ENCODE results near the gene RNF5. TPM values are rescaled to one million over a fixed set of nuclear protein-coding genes. Genes with fewer than 3 reads are reported as not detected.

The RNF5 gene
- polyA plus RNA-seq, 1 donor from 2014 or later = 369 TPM

DNA sequence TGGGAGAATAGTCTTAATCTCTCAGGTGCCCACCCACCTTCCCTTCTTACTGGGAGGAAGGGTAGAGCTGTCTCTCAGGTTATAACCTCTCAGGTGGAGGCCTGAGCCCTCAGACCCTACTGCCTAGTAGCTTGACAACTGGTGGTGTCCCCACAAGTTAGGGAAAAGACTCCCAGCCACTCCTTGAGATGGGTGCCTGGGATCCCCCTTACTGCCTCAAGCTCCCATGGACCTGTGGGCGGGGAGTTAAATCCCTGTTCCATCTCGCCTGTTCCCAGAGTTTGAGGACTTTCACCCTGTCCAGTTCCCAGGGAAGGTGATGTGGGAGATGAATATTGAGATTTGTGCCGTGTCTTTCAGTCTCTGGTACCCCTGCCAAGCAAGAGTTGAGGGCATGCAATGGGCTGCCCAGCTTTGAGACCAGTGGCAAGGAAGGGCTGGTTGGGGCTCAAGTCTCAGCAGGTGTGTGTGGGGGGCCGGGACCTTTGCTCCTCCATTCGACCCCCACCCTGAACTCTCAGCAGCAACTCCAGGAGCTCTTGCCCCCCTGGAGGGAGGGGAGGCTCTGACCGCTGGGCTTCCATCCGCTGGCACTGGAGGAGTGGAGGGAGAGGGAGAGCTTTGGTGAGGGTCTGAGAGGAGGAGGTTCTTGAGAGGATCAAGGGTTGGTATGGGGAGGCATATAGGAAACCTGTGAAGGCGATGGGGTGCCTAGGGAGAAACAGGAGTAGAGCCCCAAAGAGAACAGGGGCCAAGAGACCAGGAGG is 12.9 kb downstream of the RNF5 start:
- Histone ChIP-seq H3K27ac (ENCODE audit: low read length) (peak overlapping the region; percentile 91), H4K20me1 (ENCODE audit: insufficient read depth) (no peaks in the 10 kb centered on the region)

DNA sequence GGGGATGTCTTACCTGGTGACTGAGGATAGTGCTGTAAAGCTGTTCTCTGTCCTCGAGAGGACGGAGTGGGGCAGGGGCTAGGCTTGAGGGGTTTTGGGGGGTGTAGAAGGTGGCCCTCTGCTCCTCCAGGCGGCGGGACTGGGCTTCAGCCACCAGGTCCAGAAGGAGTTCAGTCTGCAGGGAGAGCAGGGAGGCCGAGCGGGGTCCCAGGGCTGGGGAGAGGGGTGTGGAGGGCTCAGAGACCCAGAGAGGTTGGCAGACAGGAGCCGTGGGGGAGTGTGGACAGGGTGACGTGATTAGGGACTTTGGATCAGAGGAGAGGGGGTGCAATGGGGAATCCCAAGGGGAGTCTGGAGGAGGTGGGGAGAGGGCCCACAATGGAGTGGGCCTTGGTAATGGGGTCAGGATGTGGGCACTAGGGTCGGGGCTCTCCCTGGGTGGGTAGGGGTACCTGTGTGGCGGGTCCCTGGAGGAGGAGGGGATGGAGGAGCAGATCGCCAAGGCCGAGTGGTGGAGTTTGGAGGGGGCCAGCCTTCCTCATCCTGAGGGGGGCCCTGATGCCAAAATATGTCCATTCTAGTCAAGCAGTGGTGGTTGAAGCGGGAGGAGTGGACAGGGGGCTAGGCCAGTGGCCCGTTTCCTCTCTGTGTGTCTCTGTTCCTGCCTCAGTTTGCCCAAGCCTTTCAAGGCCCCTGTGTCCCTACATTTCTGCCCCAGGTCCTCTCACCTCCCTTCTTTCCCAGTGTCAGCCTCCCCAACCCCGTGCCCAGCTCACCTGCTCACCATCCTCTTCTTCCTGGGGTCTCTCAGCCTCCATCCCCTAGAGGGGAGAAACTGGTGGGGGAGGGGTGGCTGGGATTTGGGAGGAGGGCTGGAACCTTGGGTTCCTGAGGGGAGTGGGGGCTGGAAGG is 13.7 kb downstream of the RNF5 start:
- Histone ChIP-seq H3K4me2 (ENCODE audit: low read length) (no peak overlapping the region), H3K27me3 (ENCODE audit: insufficient read depth, low read depth, low read length) (no peaks in the 10 kb centered on the region), H3K9ac (ENCODE audit: low read length) (no peak overlapping the region), H2AFZ (ENCODE audit: low read depth, low read length) (no peak overlapping the region), H4K20me1 (ENCODE audit: insufficient read depth) (no peaks in the 10 kb centered on the region), H3K9me3 (ENCODE audit: low read length) (no peaks in the 10 kb centered on the region), H3F3A (ENCODE audit: insufficient read depth, low read length, poor library complexity, severe bottlenecking) (peaks cover 5% of the 10 kb centered on the region), H3K27ac (ENCODE audit: low read length) (peak overlapping the region; percentile 91), H3K9me2 (ENCODE audit: insufficient read depth, low read length) (no peaks in the 10 kb centered on the region), H3K36me3 (ENCODE audit: insufficient read depth, low read length) (no peaks in the 10 kb centered on the region), H3K79me2 (replicated peaks; ENCODE audit: insufficient read depth, low read length) (peaks cover 17% of the 10 kb centered on the region), H3K4me3 (ENCODE audit: low read length) (no peak overlapping the region)
- TF ChIP-seq SMC3 (conservative IDR thresholded peaks at IDR 0.05; ENCODE audit: poor library complexity) (no peak), MXI1 (conservative IDR thresholded peaks at IDR 0.05; ENCODE audit: poor library complexity, severe bottlenecking) (no peak), RAD21 (conservative IDR thresholded peaks at IDR 0.05) (no peak), TAF1 (IDR thresholded peaks at IDR 0.05; ENCODE audit: low read depth) (no peak), POLR2AphosphoS5 (IDR thresholded peaks at IDR 0.05) (no peak), EZH2 (IDR thresholded peaks at IDR 0.05; ENCODE audit: borderline replicate concordance, insufficient read depth, low read length, poor library complexity, severe bottlenecking) (no peak), EP300 (conservative IDR thresholded peaks at IDR 0.05; ENCODE audit: poor library complexity, severe bottlenecking) (no peak)
- TF ChIP-seq, protein P1, sequence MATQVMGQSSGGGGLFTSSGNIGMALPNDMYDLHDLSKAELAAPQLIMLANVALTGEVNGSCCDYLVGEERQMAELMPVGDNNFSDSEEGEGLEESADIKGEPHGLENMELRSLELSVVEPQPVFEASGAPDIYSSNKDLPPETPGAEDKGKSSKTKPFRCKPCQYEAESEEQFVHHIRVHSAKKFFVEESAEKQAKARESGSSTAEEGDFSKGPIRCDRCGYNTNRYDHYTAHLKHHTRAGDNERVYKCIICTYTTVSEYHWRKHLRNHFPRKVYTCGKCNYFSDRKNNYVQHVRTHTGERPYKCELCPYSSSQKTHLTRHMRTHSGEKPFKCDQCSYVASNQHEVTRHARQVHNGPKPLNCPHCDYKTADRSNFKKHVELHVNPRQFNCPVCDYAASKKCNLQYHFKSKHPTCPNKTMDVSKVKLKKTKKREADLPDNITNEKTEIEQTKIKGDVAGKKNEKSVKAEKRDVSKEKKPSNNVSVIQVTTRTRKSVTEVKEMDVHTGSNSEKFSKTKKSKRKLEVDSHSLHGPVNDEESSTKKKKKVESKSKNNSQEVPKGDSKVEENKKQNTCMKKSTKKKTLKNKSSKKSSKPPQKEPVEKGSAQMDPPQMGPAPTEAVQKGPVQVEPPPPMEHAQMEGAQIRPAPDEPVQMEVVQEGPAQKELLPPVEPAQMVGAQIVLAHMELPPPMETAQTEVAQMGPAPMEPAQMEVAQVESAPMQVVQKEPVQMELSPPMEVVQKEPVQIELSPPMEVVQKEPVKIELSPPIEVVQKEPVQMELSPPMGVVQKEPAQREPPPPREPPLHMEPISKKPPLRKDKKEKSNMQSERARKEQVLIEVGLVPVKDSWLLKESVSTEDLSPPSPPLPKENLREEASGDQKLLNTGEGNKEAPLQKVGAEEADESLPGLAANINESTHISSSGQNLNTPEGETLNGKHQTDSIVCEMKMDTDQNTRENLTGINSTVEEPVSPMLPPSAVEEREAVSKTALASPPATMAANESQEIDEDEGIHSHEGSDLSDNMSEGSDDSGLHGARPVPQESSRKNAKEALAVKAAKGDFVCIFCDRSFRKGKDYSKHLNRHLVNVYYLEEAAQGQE (IDR thresholded peaks at IDR 0.05; ENCODE audit: borderline replicate concordance) = no peak
- TF ChIP-seq, protein P2, sequence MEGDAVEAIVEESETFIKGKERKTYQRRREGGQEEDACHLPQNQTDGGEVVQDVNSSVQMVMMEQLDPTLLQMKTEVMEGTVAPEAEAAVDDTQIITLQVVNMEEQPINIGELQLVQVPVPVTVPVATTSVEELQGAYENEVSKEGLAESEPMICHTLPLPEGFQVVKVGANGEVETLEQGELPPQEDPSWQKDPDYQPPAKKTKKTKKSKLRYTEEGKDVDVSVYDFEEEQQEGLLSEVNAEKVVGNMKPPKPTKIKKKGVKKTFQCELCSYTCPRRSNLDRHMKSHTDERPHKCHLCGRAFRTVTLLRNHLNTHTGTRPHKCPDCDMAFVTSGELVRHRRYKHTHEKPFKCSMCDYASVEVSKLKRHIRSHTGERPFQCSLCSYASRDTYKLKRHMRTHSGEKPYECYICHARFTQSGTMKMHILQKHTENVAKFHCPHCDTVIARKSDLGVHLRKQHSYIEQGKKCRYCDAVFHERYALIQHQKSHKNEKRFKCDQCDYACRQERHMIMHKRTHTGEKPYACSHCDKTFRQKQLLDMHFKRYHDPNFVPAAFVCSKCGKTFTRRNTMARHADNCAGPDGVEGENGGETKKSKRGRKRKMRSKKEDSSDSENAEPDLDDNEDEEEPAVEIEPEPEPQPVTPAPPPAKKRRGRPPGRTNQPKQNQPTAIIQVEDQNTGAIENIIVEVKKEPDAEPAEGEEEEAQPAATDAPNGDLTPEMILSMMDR (IDR thresholded peaks at IDR 0.05; ENCODE audit: poor library complexity, severe bottlenecking) = no peak

More for the DNA sequence above, 12.9 kb downstream of the RNF5 start:
- no peaks in the 10 kb centered on the region for H3K9me3 ChIP-seq (ENCODE audit: low read length)
- H3K27me3 ChIP-seq (ENCODE audit: insufficient read depth, low read depth, low read length) = no peaks in the 10 kb centered on the region
- H3K4me2 ChIP-seq (ENCODE audit: low read length) = peak overlapping the region; percentile 82
- no peaks in the 10 kb centered on the region for H3K9me2 ChIP-seq (ENCODE audit: insufficient read depth, low read length)
- no peak for TF ChIP-seq EZH2 (IDR thresholded peaks at IDR 0.05; ENCODE audit: borderline replicate concordance, insufficient read depth, low read length, poor library complexity, severe bottlenecking)
- TF ChIP-seq RAD21 (conservative IDR thresholded peaks at IDR 0.05) = no peak
- no peak for TF ChIP-seq SMC3 (conservative IDR thresholded peaks at IDR 0.05; ENCODE audit: poor library complexity)
- TF ChIP-seq EP300 (conservative IDR thresholded peaks at IDR 0.05; ENCODE audit: poor library complexity, severe bottlenecking) = no peak
- no peak for TF ChIP-seq POLR2AphosphoS5 (IDR thresholded peaks at IDR 0.05)
- TF ChIP-seq MXI1 (conservative IDR thresholded peaks at IDR 0.05; ENCODE audit: poor library complexity, severe bottlenecking) = no peak
- TF ChIP-seq, protein P2 (IDR thresholded peaks at IDR 0.05; ENCODE audit: poor library complexity, severe bottlenecking) = no peak
- no peak for TF ChIP-seq TAF1 (IDR thresholded peaks at IDR 0.05; ENCODE audit: low read depth)
- H3K9ac ChIP-seq (ENCODE audit: low read length) = peak overlapping the region; percentile 94
- peaks cover 5% of the 10 kb centered on the region for H3F3A ChIP-seq (ENCODE audit: insufficient read depth, low read length, poor library complexity, severe bottlenecking)
- H3K36me3 ChIP-seq (ENCODE audit: insufficient read depth, low read length) = no peaks in the 10 kb centered on the region
- peak overlapping the region; percentile 75 for H3K4me3 ChIP-seq (ENCODE audit: low read length)
- H3K79me2 ChIP-seq (replicated peaks; ENCODE audit: insufficient read depth, low read length) = peaks cover 17% of the 10 kb centered on the region
- H2AFZ ChIP-seq (ENCODE audit: low read depth, low read length) = no peak overlapping the region
